Islet of Langerhans (tissue), 1 donor: ENCODE results near the gene PRKCE.

ENCODE experiments used
- FAIRE-seq: peaks from one replicate; lab custom pipeline; 2011; peaks lifted over from hg19 to GRCh38; lab: Jason Lieb, UNC

PRKCE gene

GRCh38 chr2:46170026-46170425, 518.6 kb downstream of the PRKCE start:
- no peak for FAIRE-seq

- no peak for FAIRE-seq
Observed at GRCh38 chr2:46170611-46171350, 519.3 kb downstream of the PRKCE start.

DNA sequence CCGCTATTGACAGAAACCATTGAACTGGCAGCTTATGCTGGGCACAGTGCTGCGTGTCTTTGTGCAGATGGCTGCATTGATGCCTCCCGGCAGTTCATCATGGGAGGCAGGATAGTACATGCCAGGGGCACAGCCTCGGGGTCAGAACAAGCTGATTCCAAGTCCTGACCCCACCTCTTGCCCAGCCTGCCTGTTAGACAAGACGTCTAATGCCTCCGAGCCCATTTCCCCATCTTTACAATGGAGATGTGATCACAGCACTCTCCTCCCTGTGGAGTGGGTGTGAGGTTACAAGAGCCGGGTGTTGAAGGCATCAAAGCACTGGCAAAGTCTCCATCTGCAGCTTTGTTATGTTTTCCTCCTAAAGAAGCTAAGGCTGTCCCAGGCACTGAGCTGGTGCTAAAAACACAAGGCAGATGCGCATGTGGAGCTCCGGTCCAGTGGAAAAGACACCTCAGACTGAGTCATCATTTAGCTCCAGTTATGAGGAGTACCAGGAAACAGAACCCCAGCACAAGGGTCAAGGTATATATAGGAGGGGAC, 520.0 kb downstream of the PRKCE start:
- FAIRE-seq, result no peak

- FAIRE-seq, result no peak
Observed at GRCh38 chr2:46171996-46172546, 520.6 kb downstream of the PRKCE start.

DNA sequence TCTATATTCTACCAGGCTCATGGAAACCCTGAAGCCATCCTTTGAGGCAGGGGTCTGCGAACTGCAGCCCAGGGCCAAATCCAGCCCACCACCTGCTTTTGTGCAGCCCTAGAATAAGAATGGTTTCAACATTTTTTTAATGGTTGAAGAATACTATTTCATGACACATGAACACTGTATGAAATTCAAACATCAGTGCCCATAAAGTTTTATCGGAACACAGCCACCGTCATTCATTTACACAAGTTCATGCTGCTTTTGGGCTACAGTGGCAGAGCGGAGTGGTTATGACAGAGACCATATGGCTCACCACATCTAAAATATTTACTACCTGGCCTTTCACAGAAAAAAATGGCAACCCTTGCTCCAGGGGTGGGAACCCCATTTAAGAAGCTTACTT, 521.6 kb downstream of the PRKCE start:
- no peak for FAIRE-seq

- no peak for FAIRE-seq
Observed at GRCh38 chr2:46173636-46174250, 522.3 kb downstream of the PRKCE start.

GRCh38 chr2:46174345-46175170, 523.1 kb downstream of the PRKCE start:
- no peak for FAIRE-seq

GRCh38 chr2:46175419-46175818, 523.9 kb downstream of the PRKCE start:
- FAIRE-seq, result no peak

GRCh38 chr2:46177461-46178089, 526.1 kb downstream of the PRKCE start:
- no peak for FAIRE-seq

DNA sequence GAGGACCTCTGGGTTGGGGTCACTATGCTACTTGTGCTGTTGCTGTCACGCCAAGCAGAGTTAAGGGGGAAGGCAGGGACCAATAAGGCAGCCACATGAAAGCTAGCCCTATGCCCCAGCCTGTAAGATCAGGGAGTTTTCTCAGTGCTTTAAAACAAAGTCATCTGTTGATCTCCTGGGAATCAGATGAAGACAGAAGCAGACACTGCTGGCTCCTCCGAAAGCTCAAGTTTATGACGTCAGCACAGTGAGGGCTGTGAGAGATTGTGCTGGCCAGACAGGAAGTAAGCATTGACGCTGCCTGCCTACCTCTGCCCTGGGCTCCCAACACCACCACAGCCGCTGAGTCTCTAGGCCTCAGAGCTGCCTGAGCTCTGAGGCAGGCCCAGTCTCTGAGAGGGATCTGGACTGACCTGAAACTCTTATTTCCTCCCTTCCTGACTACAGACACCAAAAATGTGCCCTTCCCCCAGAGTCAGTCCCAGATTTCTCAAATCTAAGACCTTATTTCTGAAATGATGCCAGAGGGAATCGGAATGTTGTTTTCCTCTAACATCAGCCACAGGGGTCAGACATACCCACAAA, 527.7 kb downstream of the PRKCE start:
- FAIRE-seq, result no peak

- no peak for FAIRE-seq
Observed at GRCh38 chr2:46180189-46180588, 528.7 kb downstream of the PRKCE start.

- FAIRE-seq, result no peak
Observed at GRCh38 chr2:46181306-46181705, 529.8 kb downstream of the PRKCE start.

DNA sequence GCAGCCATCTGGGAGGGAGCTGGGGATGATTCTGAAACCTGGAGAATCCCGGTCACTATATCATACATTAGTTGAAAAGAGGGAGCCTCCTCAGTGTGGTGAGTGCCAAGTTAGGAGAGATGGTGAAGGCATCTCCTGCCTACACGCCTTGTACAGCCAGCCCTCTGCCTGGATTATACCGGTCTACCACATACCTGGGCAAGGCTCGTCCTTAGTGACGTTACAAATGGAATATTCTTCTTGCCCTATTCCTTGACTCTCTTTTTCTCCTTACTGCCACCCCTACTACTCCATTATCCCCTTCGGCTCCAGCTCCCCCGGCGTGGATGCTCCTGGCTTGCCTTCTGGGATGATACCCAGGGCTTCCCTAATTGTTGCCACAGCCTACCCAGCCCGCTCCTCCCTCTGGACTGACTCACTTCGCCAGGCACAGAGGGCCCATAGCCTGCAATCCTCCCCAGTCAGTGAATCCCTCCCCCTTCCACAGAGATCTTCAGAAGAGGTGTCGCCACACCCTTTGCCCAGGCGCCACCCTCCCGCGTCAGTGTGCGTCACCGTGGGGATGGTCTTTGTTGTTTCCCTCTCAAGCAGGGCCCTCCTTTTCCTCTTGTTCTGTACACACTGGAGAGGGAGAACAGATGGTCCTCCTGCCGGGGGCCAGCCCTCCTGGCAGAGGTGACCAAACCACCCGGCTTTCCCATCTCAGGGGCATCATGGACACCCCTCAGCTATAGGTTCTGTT, 530.5 kb downstream of the PRKCE start:
- no peak for FAIRE-seq

DNA sequence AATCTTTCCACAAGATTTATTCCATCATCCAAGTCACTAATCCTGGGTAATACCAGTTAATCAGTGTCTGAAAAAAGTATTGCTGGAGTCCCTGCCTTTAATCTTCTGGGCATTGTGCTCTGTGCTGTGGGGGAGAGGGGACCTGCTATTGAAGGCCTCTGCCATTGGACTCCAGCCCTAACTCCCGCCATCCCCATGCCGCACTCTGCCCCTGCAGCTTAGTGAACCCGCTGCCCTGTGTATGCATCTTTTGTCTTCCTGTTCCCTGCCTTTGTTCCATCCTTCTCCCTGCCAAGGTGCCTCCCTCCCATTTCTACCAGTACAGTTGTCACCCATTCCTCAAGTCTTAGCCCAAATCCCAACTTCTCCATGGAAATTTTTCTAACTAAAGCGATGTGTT, 532.0 kb downstream of the PRKCE start:
- FAIRE-seq, result no peak

- no peak for FAIRE-seq
Observed at GRCh38 chr2:46184794-46185583, 533.5 kb downstream of the PRKCE start.

DNA sequence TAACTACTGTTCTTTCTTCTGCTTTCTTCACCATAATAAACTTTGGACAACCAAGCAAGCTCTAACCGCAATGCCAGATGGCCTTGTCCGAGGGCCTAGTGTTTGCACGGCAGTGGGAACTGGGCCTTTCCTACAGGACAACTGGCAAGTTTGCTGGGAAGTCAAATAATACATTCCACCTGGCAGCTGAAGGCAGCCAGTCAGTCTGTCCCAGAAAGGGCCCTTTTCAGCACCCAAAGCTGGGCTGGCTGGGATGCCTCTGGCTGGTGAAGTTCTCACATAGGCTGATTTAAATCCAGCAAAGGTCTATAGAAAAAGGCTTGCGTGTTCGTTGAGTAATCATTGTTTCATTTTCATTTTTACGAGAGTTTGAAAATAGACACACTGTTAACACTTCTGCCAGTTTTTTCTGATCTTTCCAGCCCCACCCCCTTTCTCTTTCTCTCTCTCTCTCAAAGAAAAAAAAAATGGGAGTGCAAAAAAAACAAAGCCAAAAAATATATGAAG, 535.7 kb downstream of the PRKCE start:
- FAIRE-seq, result no peak

DNA sequence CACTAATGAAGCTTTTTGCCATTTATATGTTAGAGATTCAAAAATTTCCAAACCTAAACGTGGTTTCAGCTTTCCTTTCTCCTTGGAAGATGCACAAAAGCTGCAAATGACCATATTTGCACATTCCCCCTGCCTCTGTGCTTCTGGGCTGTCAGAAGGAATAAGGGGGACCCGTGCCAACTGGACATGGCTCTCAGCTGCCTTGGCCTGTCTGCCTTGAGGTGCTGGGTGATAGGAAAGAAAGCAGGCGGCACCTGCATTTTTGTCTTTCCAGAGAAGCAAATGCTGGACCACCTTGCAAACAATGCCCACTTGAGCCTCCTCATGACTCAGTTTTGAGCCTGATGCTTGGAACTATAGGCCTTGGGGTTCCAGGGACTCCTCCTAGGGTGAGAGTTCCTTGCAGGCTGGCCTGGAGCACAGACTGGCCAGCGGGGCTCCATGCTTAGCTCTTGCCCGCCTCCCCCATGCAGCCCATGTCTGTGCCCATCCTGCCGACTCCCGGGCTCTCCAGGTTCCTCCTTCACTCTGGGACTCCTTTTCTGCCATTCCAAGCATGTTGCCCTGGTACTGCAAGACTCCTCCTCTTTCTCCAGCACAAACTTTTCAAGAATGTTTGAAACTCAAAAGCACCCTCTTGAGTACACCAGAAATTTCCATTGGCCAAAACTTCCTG, 536.7 kb downstream of the PRKCE start:
- no peak for FAIRE-seq

DNA sequence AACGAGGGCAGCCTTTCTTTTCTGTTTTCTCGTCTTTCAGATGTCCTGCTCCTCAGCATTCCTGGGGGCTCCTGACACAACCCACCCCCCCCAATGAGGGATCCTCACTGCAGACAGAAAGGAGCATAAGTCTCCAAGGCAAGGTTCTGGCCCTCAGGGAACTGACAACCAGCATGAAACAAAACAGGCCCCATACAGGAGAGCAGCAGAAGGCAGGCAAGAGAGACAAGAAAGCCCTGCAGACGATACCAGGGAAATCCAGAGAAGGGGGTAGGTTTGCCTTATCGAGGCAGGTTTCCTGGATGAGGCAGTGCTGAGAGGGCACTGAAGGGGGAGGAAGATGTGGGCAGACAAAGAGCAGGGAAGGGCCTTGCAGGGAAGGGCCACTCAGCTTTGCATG, 541.9 kb downstream of the PRKCE start:
- FAIRE-seq, result no peak

GRCh38 chr2:46193855-46194254, 542.4 kb downstream of the PRKCE start:
- FAIRE-seq, result no peak
